Central memory CD8-positive, alpha-beta T cell (primary cell): ENCODE data around the gene OR5L2.
"Not testable (repeated sequence)": the region's sequence is repeated elsewhere in the genome, so short reads cannot be mapped to it uniquely, and the experiment has no call there.

ENCODE experiments used
- ATAC-seq: fragments of 150-1000 bp; cut with Tn5 transposase; replicated peaks from 2 replicates; pipeline ENCODE4 v1.10.0; 2022; ENCODE audit warnings: mild to moderate bottlenecking, moderate FRiP score, moderate number of reproducible peaks; ENCODE audit not compliant: poor library complexity, severe bottlenecking; ENCODE audit errors: extremely low read depth
- DNase-seq, 2 donors: peaks; one replicate each; pipeline ENCODE4 v3.0.0; 2021; ENCODE audit warnings: low spot score in 2 of 2
- H3K27ac Mint-ChIP-seq: one replicate; pipeline ENCODE4 v1.8.0; 2022; ENCODE audit warnings: low read depth, mild to moderate bottlenecking, moderate library complexity, mixed read lengths
- H3K27me3 Mint-ChIP-seq: one replicate; pipeline ENCODE4 v1.8.0; 2022; ENCODE audit warnings: mixed read lengths
- H3K36me3 Mint-ChIP-seq: one replicate; pipeline ENCODE4 v1.8.0; 2022; ENCODE audit warnings: mild to moderate bottlenecking, moderate library complexity, mixed read lengths; ENCODE audit not compliant: insufficient read depth
- H3K4me1 Mint-ChIP-seq: one replicate; pipeline ENCODE4 v1.8.0; 2022; ENCODE audit warnings: mixed read lengths
- H3K4me3 Mint-ChIP-seq: one replicate; pipeline ENCODE4 v1.8.0; 2022; ENCODE audit warnings: mild to moderate bottlenecking, moderate library complexity, mixed read lengths
- H3K9me3 Mint-ChIP-seq: one replicate; pipeline ENCODE4 v1.8.0; 2022; ENCODE audit warnings: mixed read lengths

OR5L2 gene

GRCh38 chr11:55826919-55827318 is at the start of gene OR5L2:
Gene OR5L2, plus strand, starts transcription at chr11:55827219. Its CDS starts 0 bp downstream, at chr11:55827219.
- Mint-ChIP-seq H3K36me3 (no peaks in the 10 kb centered on the region), H3K27me3 (no peaks in the 10 kb centered on the region), H3K27ac (no peak within 1 kb of the TSS), H3K4me1 (no peaks in the 10 kb centered on the region), H3K9me3 (peaks cover 19% of the 10 kb centered on the region), H3K4me3 (no peak within 1 kb of the TSS)
- ATAC-seq (no peak), DNase-seq (no peak)

GRCh38 chr11:55791606-55792005 is 35.4 kb upstream of the OR5L2 start:
- no peak for DNase-seq
- Mint-ChIP-seq H3K36me3 (no peaks in the 10 kb centered on the region), H3K27me3 (no peaks in the 10 kb centered on the region), H3K4me1 (no peaks in the 10 kb centered on the region), H3K4me3 (no peak overlapping the region), H3K9me3 (peaks cover 20% of the 10 kb centered on the region), H3K27ac (no peak overlapping the region)
- ATAC-seq: no peak

GRCh38 chr11:55793321-55793720 is 33.7 kb upstream of the OR5L2 start:
- H3K36me3 Mint-ChIP-seq: no peaks in the 10 kb centered on the region
- ATAC-seq (no peak), DNase-seq (no peak)
- H3K27ac Mint-ChIP-seq: no peak overlapping the region
- no peak overlapping the region for H3K4me3 Mint-ChIP-seq
- H3K27me3 Mint-ChIP-seq: no peaks in the 10 kb centered on the region
- no peaks in the 10 kb centered on the region for H3K4me1 Mint-ChIP-seq
- H3K9me3 Mint-ChIP-seq: peaks cover 8% of the 10 kb centered on the region

GRCh38 chr11:55795256-55795655 is 31.8 kb upstream of the OR5L2 start, which contains the start of gene OR5D14:
Gene OR5D14, plus strand, starts transcription at chr11:55795556. Its CDS starts 0 bp downstream, at chr11:55795556.
- Mint-ChIP-seq H3K4me3 (no peak within 1 kb of the TSS), H3K36me3 (no peaks in the 10 kb centered on the region), H3K9me3 (peaks cover 13% of the 10 kb centered on the region), H3K27me3 (no peaks in the 10 kb centered on the region), H3K27ac (no peak within 1 kb of the TSS), H3K4me1 (no peaks in the 10 kb centered on the region)
- ATAC-seq: no peak
- no peak for DNase-seq

GRCh38 chr11:55806248-55806647 is 20.8 kb upstream of the OR5L2 start:
- Mint-ChIP-seq H3K36me3 (peaks cover 1% of the 10 kb centered on the region), H3K9me3 (peaks cover 18% of the 10 kb centered on the region), H3K27me3 (no peaks in the 10 kb centered on the region), H3K4me3 (no peak overlapping the region), H3K27ac (no peak overlapping the region), H3K4me1 (no peaks in the 10 kb centered on the region)
- ATAC-seq (no peak), DNase-seq (no peak)

- Mint-ChIP-seq H3K4me3 (no peak within 1 kb of the TSS), H3K36me3 (no peaks in the 10 kb centered on the region), H3K27ac (no peak within 1 kb of the TSS), H3K4me1 (no peaks in the 10 kb centered on the region), H3K27me3 (no peaks in the 10 kb centered on the region), H3K9me3 (peaks cover 22% of the 10 kb centered on the region)
- no peak for ATAC-seq
- no peak for DNase-seq
Measured at GRCh38 chr11:55811067-55811466, 16.0 kb upstream of the OR5L2 start, which contains the start of gene OR5L1. Gene OR5L1, plus strand, starts transcription at chr11:55811367. Its CDS starts 100 bp downstream, at chr11:55811467.

- H3K36me3 Mint-ChIP-seq: no peaks in the 10 kb centered on the region
- no peak within 1 kb of the TSS for H3K27ac Mint-ChIP-seq
- peaks cover 27% of the 10 kb centered on the region for H3K9me3 Mint-ChIP-seq
- ATAC-seq: no peak
- no peaks in the 10 kb centered on the region for H3K27me3 Mint-ChIP-seq
- no peaks in the 10 kb centered on the region for H3K4me1 Mint-ChIP-seq
- DNase-seq: no peak
- no peak within 1 kb of the TSS for H3K4me3 Mint-ChIP-seq
Measured at GRCh38 chr11:55819330-55819729, 7.7 kb upstream of the OR5L2 start, which contains the start of gene OR5D18. Gene OR5D18, plus strand, starts transcription at chr11:55819630. Its CDS starts 0 bp downstream, at chr11:55819630.

- DNase-seq (no peak), ATAC-seq (no peak)
- Mint-ChIP-seq H3K9me3 (peaks cover 25% of the 10 kb centered on the region), H3K4me1 (no peaks in the 10 kb centered on the region), H3K4me3 (no peak within 1 kb of the TSS), H3K36me3 (no peaks in the 10 kb centered on the region), H3K27me3 (no peaks in the 10 kb centered on the region), H3K27ac (no peak within 1 kb of the TSS)
Measured at GRCh38 chr11:55838452-55838851, 11.4 kb downstream of the OR5L2 start, which contains the start of gene OR5D16. Gene OR5D16, plus strand, starts transcription at chr11:55838752. Its CDS starts 0 bp downstream, at chr11:55838752.

- Mint-ChIP-seq H3K9me3 (peaks cover 22% of the 10 kb centered on the region), H3K27ac (no peak overlapping the region), H3K27me3 (no peaks in the 10 kb centered on the region), H3K4me3 (no peak overlapping the region), H3K4me1 (no peaks in the 10 kb centered on the region), H3K36me3 (no peaks in the 10 kb centered on the region)
- ATAC-seq (no peak), DNase-seq (no peak)
Measured at GRCh38 chr11:55847453-55847852, 20.4 kb downstream of the OR5L2 start.

GRCh38 chr11:55849037-55849436 is 22.0 kb downstream of the OR5L2 start:
- ATAC-seq (no peak), DNase-seq (no peak)
- no peaks in the 10 kb centered on the region for H3K36me3 Mint-ChIP-seq
- H3K4me3 Mint-ChIP-seq: no peak overlapping the region
- no peak overlapping the region for H3K27ac Mint-ChIP-seq
- H3K9me3 Mint-ChIP-seq: peaks cover 24% of the 10 kb centered on the region
- no peaks in the 10 kb centered on the region for H3K27me3 Mint-ChIP-seq
- no peaks in the 10 kb centered on the region for H3K4me1 Mint-ChIP-seq

- ATAC-seq (no peak), DNase-seq (no peak)
- Mint-ChIP-seq H3K27ac (no peak overlapping the region), H3K27me3 (no peaks in the 10 kb centered on the region), H3K36me3 (no peaks in the 10 kb centered on the region), H3K4me1 (no peaks in the 10 kb centered on the region), H3K9me3 (peaks cover 12% of the 10 kb centered on the region), H3K4me3 (no peak overlapping the region)
Measured at GRCh38 chr11:55852141-55852540, 25.1 kb downstream of the OR5L2 start.

GRCh38 chr11:55854704-55855103 is 27.7 kb downstream of the OR5L2 start:
- ATAC-seq (no peak), DNase-seq (no peak)
- Mint-ChIP-seq H3K36me3 (no peaks in the 10 kb centered on the region), H3K4me3 (no peak overlapping the region), H3K9me3 (peaks cover 17% of the 10 kb centered on the region), H3K4me1 (no peaks in the 10 kb centered on the region), H3K27me3 (no peaks in the 10 kb centered on the region), H3K27ac (no peak overlapping the region)

- not testable (repeated sequence) for H3K27me3 Mint-ChIP-seq, H3K36me3 Mint-ChIP-seq, H3K4me1 Mint-ChIP-seq, DNase-seq, ATAC-seq, H3K4me3 Mint-ChIP-seq, H3K27ac Mint-ChIP-seq
- H3K9me3 Mint-ChIP-seq: peaks cover 11% of the 10 kb centered on the region
Measured at GRCh38 chr11:55867354-55867753, 40.3 kb downstream of the OR5L2 start.
